HepG2 (cell line): Measurements from ENCODE around the gene KCTD13. TPM values are rescaled to one million over a fixed set of nuclear protein-coding genes. Genes with fewer than 3 reads are reported as not detected.

ENCODE experiments used
- ATAC-seq: fragments of 200-7000 bp; cut with Tn5 transposase; 3 replicates; pipeline ENCODE4 v1.9.1; 2020; ENCODE audit warnings: mild to moderate bottlenecking, moderate library complexity
- BruUV-seq: library from RNA; stranded (reverse); fragments of 400-500 nt; replicated peaks from 2 replicates; lab custom pipeline; 2021; lab: Mats Ljungman, UMichigan
- CTCF ChIA-PET: fragments of 300-600 bp; formaldehyde crosslinking; extraction: SDS; loops from one replicate; lab custom pipeline; 2021; ENCODE audit warnings: low total read pairs, inconsistent platforms, low intra/inter-chr PET ratio; lab: Yijun Ruan, JAX
- POLR2A ChIA-PET: fragments of 350-600 bp; sonication (Branson Sonifier 250); formaldehyde crosslinking; loops from one replicate; lab custom pipeline; 2020; ENCODE audit warnings: antibody characterized with exemption, inconsistent platforms; lab: Yijun Ruan, JAX
- DNase-seq: peaks from one replicate; pipeline ENCODE4 v3.0.0-alpha.2; 2015; ENCODE audit warnings: low spot score
- FAIRE-seq: peaks from 3 replicates; lab custom pipeline; 2011; peaks lifted over from hg19 to GRCh38; lab: Jason Lieb, UNC
- H2AFZ ChIP-seq: one replicate; pipeline ENCODE4 v1.6.1; 2011; ENCODE audit warnings: low read length, inconsistent platforms
- H3K27ac ChIP-seq: fragments of 300-600 bp; 3 replicates; pipeline ENCODE4 v1.8.0; 2011; ENCODE audit warnings: mixed run types, mild to moderate bottlenecking, mixed read lengths, low read length, inconsistent platforms; ENCODE audit not compliant: insufficient read depth; ENCODE audit errors: extremely low read length
- H3K27me3 ChIP-seq, 2 experiments: fragments of 200-600 bp in 1 of 2; 2 replicates in 1 of 2; 3 replicates in 1 of 2; pipeline versions ENCODE4 v1.6.0 to v1.8.0; 2011; ENCODE audit warnings: low read length in 2 of 2, mild to moderate bottlenecking in 2 of 2, moderate library complexity in 2 of 2, inconsistent platforms in 1 of 2; ENCODE audit not compliant: insufficient read depth in 2 of 2, control insufficient read depth in 1 of 2
- H3K36me3 ChIP-seq, 2 experiments: fragments of 200-600 bp in 1 of 2; replicated peaks in 1 of 2; 2 replicates in 1 of 2; 3 replicates in 1 of 2; pipeline versions ENCODE4 v1.5.1 to v1.8.0; 2011; ENCODE audit warnings: low read length in 2 of 2, inconsistent platforms in 1 of 2; ENCODE audit not compliant: insufficient read depth in 2 of 2, control insufficient read depth in 1 of 2
- H3K4me1 ChIP-seq: 2 replicates; pipeline ENCODE4 v1.5.1; 2012; ENCODE audit warnings: low read length, inconsistent platforms; ENCODE audit not compliant: insufficient read depth
- H3K4me2 ChIP-seq: 2 replicates; pipeline ENCODE4 v1.6.0; 2011; ENCODE audit warnings: low read depth, low read length, inconsistent platforms
- H3K4me3 ChIP-seq, 3 experiments: fragments of 200-600 bp in 1 of 3; sonication (generic), shearing (Covaris generic) in 1 of 3; replicated peaks in 1 of 3; 2 replicates each; pipeline ENCODE4 v1.5.1; 2011 to 2016; ENCODE audit warnings: low read length in 3 of 3, inconsistent platforms in 2 of 3, low read depth in 2 of 3, mild to moderate bottlenecking in 2 of 3, control low read depth in 1 of 3, mixed read lengths in 1 of 3; ENCODE audit not compliant: insufficient read depth in 1 of 3
- H3K79me2 ChIP-seq: one replicate; pipeline ENCODE4 v1.6.1; 2011; ENCODE audit warnings: low read length, inconsistent platforms; ENCODE audit not compliant: insufficient read depth
- H3K9ac ChIP-seq: 2 replicates; pipeline ENCODE4 v1.6.0; 2011; ENCODE audit warnings: mild to moderate bottlenecking, low read depth, low read length, inconsistent platforms; ENCODE audit not compliant: insufficient read depth
- H3K9me3 ChIP-seq: 2 replicates; pipeline ENCODE4 v1.5.1; 2012; ENCODE audit warnings: mild to moderate bottlenecking, low read length
- H4K20me1 ChIP-seq: 2 replicates; pipeline ENCODE4 v1.6.0; 2011; ENCODE audit warnings: inconsistent platforms, mild to moderate bottlenecking, low read length, moderate library complexity; ENCODE audit not compliant: insufficient read depth
- ATF1 ChIP-seq: IDR thresholded peaks from 2 replicates; pipeline ENCODE4 v1.6.1; 2016; ENCODE audit warnings: mild to moderate bottlenecking, control low read depth
- ATF7-NPFF ChIP-seq: sonication (generic); formaldehyde crosslinking; IDR thresholded peaks from 2 replicates; pipeline ENCODE4 v1.8.1; 2023; ENCODE audit warnings: mild to moderate bottlenecking, low read depth, missing genetic modification reagents, moderate library complexity
- MAX ChIP-seq: IDR thresholded peaks from 2 replicates; pipeline ENCODE4 v1.6.1; 2012; ENCODE audit warnings: inconsistent platforms
- MTF1 ChIP-seq: sonication (generic); formaldehyde crosslinking; IDR thresholded peaks from 2 replicates; pipeline ENCODE4 v1.5.0; 2020; ENCODE audit warnings: missing genetic modification reagents
- NR2F2 ChIP-seq: IDR thresholded peaks from 2 replicates; pipeline ENCODE4 v1.6.1; 2012; ENCODE audit warnings: low read depth, inconsistent platforms, borderline replicate concordance
- POLR2A ChIP-seq, 2 experiments: IDR thresholded peaks; 2 replicates each; pipeline ENCODE4 v1.6.1; 2011; ENCODE audit warnings: low read depth in 2 of 2, low read length in 2 of 2, mild to moderate bottlenecking in 1 of 2, moderate library complexity in 1 of 2; ENCODE audit not compliant: insufficient read depth in 1 of 2
- POLR2AphosphoS5 ChIP-seq: IDR thresholded peaks from 2 replicates; pipeline ENCODE4 v1.6.1; 2012; ENCODE audit warnings: low read depth, low read length
- ZC3H13 ChIP-seq: sonication (generic); formaldehyde crosslinking; IDR thresholded peaks from 2 replicates; pipeline ENCODE4 v1.8.1; 2023; ENCODE audit warnings: mild to moderate bottlenecking, missing genetic modification reagents, moderate library complexity
- ZKSCAN8 ChIP-seq: IDR thresholded peaks from 2 replicates; pipeline ENCODE4 v1.6.1; 2016; ENCODE audit warnings: borderline replicate concordance, missing genetic modification reagents, missing compliant biosample characterization
- ZNF331 ChIP-seq: sonication (generic); formaldehyde crosslinking; IDR thresholded peaks from 2 replicates; pipeline ENCODE4 v1.4.0; 2020; ENCODE audit warnings: missing genetic modification reagents
- ZNF33A ChIP-seq: sonication (generic); formaldehyde crosslinking; IDR thresholded peaks from 2 replicates; pipeline ENCODE4 v1.5.1; 2020; ENCODE audit warnings: missing genetic modification reagents, mild to moderate bottlenecking, moderate library complexity, borderline replicate concordance
- ZNF362 ChIP-seq: sonication (generic); formaldehyde crosslinking; IDR thresholded peaks from 2 replicates; pipeline ENCODE4 v1.4.0; 2020; ENCODE audit warnings: missing genetic modification reagents, mild to moderate bottlenecking, borderline replicate concordance
- ZNF780A ChIP-seq: sonication (generic); formaldehyde crosslinking; IDR thresholded peaks from 2 replicates; pipeline ENCODE4 v1.8.0; 2022; ENCODE audit warnings: mild to moderate bottlenecking, missing genetic modification reagents, moderate library complexity
- ZNF841 ChIP-seq: sonication (generic); formaldehyde crosslinking; IDR thresholded peaks from 2 replicates; pipeline ENCODE4 v1.8.1; 2023; ENCODE audit warnings: missing genetic modification reagents, borderline replicate concordance
- ZNF891 ChIP-seq: sonication (generic); formaldehyde crosslinking; IDR thresholded peaks from 2 replicates; pipeline ENCODE4 v1.5.0; 2020; ENCODE audit warnings: mild to moderate bottlenecking, missing genetic modification reagents
- WGBS: methylation state at CpG from one replicate; pipeline ENCODE4 v1.1.6; 2017; ENCODE audit warnings: low lambda C conversion rate; 5-methylcytosine and 5-hydroxymethylcytosine counted together
- in situ Hi-C: cut with HindIII; loops from 2 replicates; pipeline ENCODE4 v1.10.0; 2017; ENCODE audit warnings: low pct_unique_long_range_greater_than_20kb; ENCODE audit not compliant: extremely low pct_ligation_motif_present
- intact Hi-C: fragments of 100-400 bp; cut with micrococcal nuclease; formaldehyde crosslinking; loops from one replicate; pipeline ENCODE4 v1.10.0; 2022; ENCODE audit not compliant: unreplicated experiment
- polyA plus RNA-seq, 8 experiments: library from polyadenylated mRNA; depleted of rRNA in 3 of 8; stranded (reverse) in 7 of 8; unstranded in 1 of 8; fragments of >200 nt; fragmentation: Illumina TruSeq in 4 of 8; extraction: Trizol in 4 of 8; gene quantifications; 2 replicates each; pipeline versions ENCODE4 v1.2.1 to v1.2.3, GENCODE V29; 2011 to 2016; ENCODE audit warnings: low read depth in 4 of 8, missing spikeins in 1 of 8, mixed read lengths in 1 of 8; ENCODE audit not compliant: insufficient read depth in 1 of 8
- total RNA-seq, 5 experiments: library from RNA; depleted of rRNA; stranded (reverse); fragments of >200 nt; fragmentation: Illumina TruSeq; extraction: Trizol; gene quantifications; 2 replicates each; pipeline ENCODE4 v1.2.3, GENCODE V29; 2016; ENCODE audit warnings: low read depth in 1 of 5
- TF ChIP-seq, protein P1 (sequence below): sonication (generic); formaldehyde crosslinking; IDR thresholded peaks from 2 replicates; pipeline ENCODE4 v1.8.1; 2023; ENCODE audit warnings: mild to moderate bottlenecking, missing genetic modification reagents

KCTD13 gene
- total and polyA plus RNA-seq, 2 of the 13 experiments (the other 11 are each of a cell fraction or from before 2014, with no cell fraction given) = 6.3 to 14.7 TPM

GRCh38 chr16:29862884-29863668, 63.0 kb downstream of the KCTD13 start, which contains the start of gene CDIPT:
CDIPT (minus strand) TSS chr16:29863226; CDS start chr16:29862857, 369 bp downstream.
- Histone ChIP-seq H3K79me2 (peaks cover 13% of the 10 kb centered on the region), H4K20me1 (no peaks in the 10 kb centered on the region; the same call in 1 of the 2 replicates), H2AFZ (peak within 1 kb of the TSS; percentile 95), H3K4me2 (peak within 1 kb of the TSS; percentile 91), H3K27me3 (no peaks in the 10 kb centered on the region; a peak in 1 of 5 replicates), H3K27ac (peak within 1 kb of the TSS; percentile 97), H3K4me3 (peak within 1 kb of the TSS; percentile 85 to 95 (median 88)), H3K9ac (peak within 1 kb of the TSS; percentile 93), H3K4me1 (peaks cover 37% of the 10 kb centered on the region), H3K36me3 (peaks cover 6 to 13% of the 10 kb centered on the region in 2 experiments; a peak in 4 of 5 replicates), H3K9me3 (no peaks in the 10 kb centered on the region)
- ATAC-seq = peak; percentile 94
- in situ Hi-C loops = loop anchor here (10.0 kb wide), 1 partner anchor 142 kb away; no protein-coding TSS in a partner anchor
- peak; percentile 97 for DNase-seq
- intact Hi-C loops = loop anchor here (1.0 to 5.0 kb wide), 4 partner anchors 30 to 99 kb away; partner anchors contain the start of genes ASPHD1 and TMEM219
- CTCF ChIA-PET = interaction anchor here (0.7 to 0.9 kb wide), 2 partner anchors 142 to 161 kb away, joined by 3 read pairs; no protein-coding TSS in a partner anchor
- BruUV-seq = TSS peak; percentile 77
- POLR2A ChIA-PET = interaction anchor here (0.8 to 4.1 kb wide), 17 partner anchors 8 to 202 kb away, joined by 3 to 29 read pairs (median 7); partner anchors contain the start of genes ALDOA, ASPHD1, KCTD13 and MVP
- 0% methylated on average over 30 of the region's 57 CpGs for WGBS
- FAIRE-seq = peak; percentile 95
- TF ChIP-seq ZC3H13 (CRISPR knock-in tag) (peak; percentile 49; the same call in 1 of the 2 replicates), ZNF891 (peak; percentile 74; the same call in 1 of the 2 replicates), MTF1 (CRISPR knock-in tag) (no peak), ZNF780A (CRISPR knock-in tag) (no peak; the same call in 1 of the 2 replicates), POLR2A (IDR thresholded peaks at IDR 0.05; ENCODE audit: insufficient read depth in 1 of 2, low read depth in 2 of 2, low read length in 2 of 2) (peak; percentile 42 to 64), NR2F2 (peak; percentile 72; the same call in 1 of the 2 replicates), ZNF331 (peak; percentile 91), ATF1 (CRISPR knock-in tag) (peak; percentile 86), ZNF362 (CRISPR knock-in tag) (no peak; the same call in 1 of the 2 replicates), ZNF841 (CRISPR knock-in tag) (no peak), POLR2AphosphoS5 (peak; percentile 50), ZKSCAN8 (peak; percentile 82; the same call in 1 of the 2 replicates), ATF7-NPFF (CRISPR knock-in tag) (no peak; the same call in none of the 2 replicates), ZNF33A (0 out of 2 replicates have a peak, but pooled peaks have one; percentile 30), MAX (peak; percentile 81)
- TF ChIP-seq, protein P1, sequence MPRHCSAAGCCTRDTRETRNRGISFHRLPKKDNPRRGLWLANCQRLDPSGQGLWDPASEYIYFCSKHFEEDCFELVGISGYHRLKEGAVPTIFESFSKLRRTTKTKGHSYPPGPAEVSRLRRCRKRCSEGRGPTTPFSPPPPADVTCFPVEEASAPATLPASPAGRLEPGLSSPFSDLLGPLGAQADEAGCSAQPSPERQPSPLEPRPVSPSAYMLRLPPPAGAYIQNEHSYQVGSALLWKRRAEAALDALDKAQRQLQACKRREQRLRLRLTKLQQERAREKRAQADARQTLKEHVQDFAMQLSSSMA = no peak
